NT2/D1 (cell line): Measurements from ENCODE around the gene UNC80.

Experiments
- YY1 ChIP-seq: IDR thresholded peaks from 2 replicates; pipeline ENCODE4 v1.6.1; 2011; ENCODE audit not compliant: insufficient read length, insufficient read depth
- ZNF274 ChIP-seq: IDR thresholded peaks from 2 replicates; pipeline ENCODE4 v1.6.1; 2011; ENCODE audit warnings: mild to moderate bottlenecking, low read depth, low read length

GRCh38 chr2:210002158-210003157 lies 230.8 kb downstream of the UNC80 start, which contains the start of gene RPE:
- TF ChIP-seq YY1 (no peak), ZNF274 (no peak)
